ENCODE measurements around the gene C16orf87.

DNA sequence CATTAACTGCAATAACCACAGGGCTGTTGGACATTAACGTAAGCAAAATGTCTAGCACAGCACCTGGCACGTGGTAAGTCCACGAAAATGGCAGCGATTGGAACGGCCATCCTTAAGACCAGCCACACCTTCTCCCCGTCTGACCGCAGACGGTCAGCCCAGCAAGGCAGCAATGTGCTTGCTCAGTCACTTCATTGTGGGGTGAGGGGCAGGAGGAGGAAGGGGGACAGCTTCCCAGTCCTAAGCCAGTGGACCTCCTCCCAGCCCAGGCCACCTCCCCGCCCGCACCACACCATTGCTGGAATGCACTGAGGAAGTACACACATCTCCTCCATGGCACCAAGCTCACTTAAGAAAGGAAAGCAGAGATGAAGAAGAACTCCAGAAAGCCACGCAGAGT is 74.2 kb downstream of the C16orf87 start:
- TF ChIP-seq, protein P1, sequence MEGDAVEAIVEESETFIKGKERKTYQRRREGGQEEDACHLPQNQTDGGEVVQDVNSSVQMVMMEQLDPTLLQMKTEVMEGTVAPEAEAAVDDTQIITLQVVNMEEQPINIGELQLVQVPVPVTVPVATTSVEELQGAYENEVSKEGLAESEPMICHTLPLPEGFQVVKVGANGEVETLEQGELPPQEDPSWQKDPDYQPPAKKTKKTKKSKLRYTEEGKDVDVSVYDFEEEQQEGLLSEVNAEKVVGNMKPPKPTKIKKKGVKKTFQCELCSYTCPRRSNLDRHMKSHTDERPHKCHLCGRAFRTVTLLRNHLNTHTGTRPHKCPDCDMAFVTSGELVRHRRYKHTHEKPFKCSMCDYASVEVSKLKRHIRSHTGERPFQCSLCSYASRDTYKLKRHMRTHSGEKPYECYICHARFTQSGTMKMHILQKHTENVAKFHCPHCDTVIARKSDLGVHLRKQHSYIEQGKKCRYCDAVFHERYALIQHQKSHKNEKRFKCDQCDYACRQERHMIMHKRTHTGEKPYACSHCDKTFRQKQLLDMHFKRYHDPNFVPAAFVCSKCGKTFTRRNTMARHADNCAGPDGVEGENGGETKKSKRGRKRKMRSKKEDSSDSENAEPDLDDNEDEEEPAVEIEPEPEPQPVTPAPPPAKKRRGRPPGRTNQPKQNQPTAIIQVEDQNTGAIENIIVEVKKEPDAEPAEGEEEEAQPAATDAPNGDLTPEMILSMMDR (IDR thresholded peaks at IDR 0.05): no peak
- TF ChIP-seq POLR2A (IDR thresholded peaks at IDR 0.05): no peak

All from body of pancreas (tissue), 4 donors.